ENCODE measurements around the gene MID1.

MID1 gene

GRCh38 chrX:10631416-10632145, 11.2 kb upstream of the MID1 start:
- DNase-seq (ENCODE audit: low read depth), result peak; percentile 59
- no peak for TF ChIP-seq CTCF (IDR thresholded peaks at IDR 0.05; ENCODE audit: insufficient read depth, low read depth, low read length, missing control alignments)
- no peak overlapping the region for H3K4me3 ChIP-seq (ENCODE audit: low read length)

- no peak for DNase-seq (ENCODE audit: low read depth)
- H3K4me3 ChIP-seq (ENCODE audit: low read length), result no peak overlapping the region
- no peak for TF ChIP-seq CTCF (IDR thresholded peaks at IDR 0.05; ENCODE audit: insufficient read depth, low read depth, low read length, missing control alignments)
Measured at GRCh38 chrX:10630320-10630719, 9.9 kb upstream of the MID1 start.

- TF ChIP-seq CTCF (IDR thresholded peaks at IDR 0.05; ENCODE audit: insufficient read depth, low read depth, low read length, missing control alignments), result no peak
- H3K4me3 ChIP-seq (ENCODE audit: low read length), result no peak overlapping the region
- DNase-seq (ENCODE audit: low read depth), result peak; percentile 57
Measured at GRCh38 chrX:10629905-10630304, 9.5 kb upstream of the MID1 start.

- no peak for TF ChIP-seq CTCF (IDR thresholded peaks at IDR 0.05; ENCODE audit: insufficient read depth, low read depth, low read length, missing control alignments)
- DNase-seq (ENCODE audit: low read depth), result no peak
- H3K4me3 ChIP-seq (ENCODE audit: low read length), result no peak overlapping the region
Measured at GRCh38 chrX:10628906-10629305, 8.5 kb upstream of the MID1 start.

- no peak for DNase-seq (ENCODE audit: low read depth)
Measured at GRCh38 chrX:10622197-10622596, 1.8 kb upstream of the MID1 start.

GRCh38 chrX:10619425-10620046, 849 bp downstream of the MID1 start:
- H3K4me3 ChIP-seq (ENCODE audit: low read length), result peak overlapping the region; percentile 69
- DNase-seq (ENCODE audit: low read depth), result no peak
- no peak for TF ChIP-seq CTCF (IDR thresholded peaks at IDR 0.05; ENCODE audit: insufficient read depth, low read depth, low read length, missing control alignments)

More at GRCh38 chrX:10622197-10622596, 1.8 kb upstream of the MID1 start:
- TF ChIP-seq CTCF (IDR thresholded peaks at IDR 0.05; ENCODE audit: insufficient read depth, low read depth, low read length, missing control alignments), result no peak
- H3K4me3 ChIP-seq (ENCODE audit: low read length), result no peak overlapping the region

All from epithelial cell of esophagus (primary cell).